WERI-Rb-1 (cell line): ENCODE measurements around the gene KRT1.

ENCODE experiments used
- DNase-seq: peaks from one replicate; pipeline ENCODE4 v3.0.0-alpha.2; 2020
- H3K27ac ChIP-seq: fragments of 250-450 bp; sonication (Bioruptor Pico); 2 replicates; pipeline ENCODE4 v1.5.1; 2020; ENCODE audit warnings: mild to moderate bottlenecking, moderate library complexity
- H3K27me3 ChIP-seq: fragments of 250-450 bp; sonication (Bioruptor Pico); 2 replicates; pipeline ENCODE4 v1.5.1; 2021; ENCODE audit warnings: mild to moderate bottlenecking, low read depth, moderate library complexity; ENCODE audit not compliant: insufficient read depth, severe bottlenecking
- H3K36me3 ChIP-seq: fragments of 250-450 bp; sonication (Bioruptor Pico); 2 replicates; pipeline ENCODE4 v1.5.1; 2020; ENCODE audit warnings: mild to moderate bottlenecking, moderate library complexity
- H3K4me3 ChIP-seq: 2 replicates; pipeline ENCODE4 v1.5.1; 2011; ENCODE audit warnings: low read depth, mild to moderate bottlenecking, control low read depth, low read length
- H3K9me3 ChIP-seq: fragments of 250-450 bp; sonication (Bioruptor Pico); 2 replicates; pipeline ENCODE4 v1.5.1; 2021; ENCODE audit warnings: mild to moderate bottlenecking, moderate library complexity; ENCODE audit not compliant: severe bottlenecking
- TF ChIP-seq, protein P1 (sequence below): IDR thresholded peaks from 2 replicates; pipeline ENCODE4 v1.5.1; 2011; ENCODE audit warnings: low read depth, mild to moderate bottlenecking, control low read depth, inconsistent platforms, low read length

Gene KRT1

GRCh38 chr12:52703424-52703823, 23.2 kb upstream of the KRT1 start, which contains the start of gene KRT77:
KRT77 (minus strand) TSS chr12:52703524; CDS start chr12:52703434, 90 bp downstream.
- TF ChIP-seq, protein P1, sequence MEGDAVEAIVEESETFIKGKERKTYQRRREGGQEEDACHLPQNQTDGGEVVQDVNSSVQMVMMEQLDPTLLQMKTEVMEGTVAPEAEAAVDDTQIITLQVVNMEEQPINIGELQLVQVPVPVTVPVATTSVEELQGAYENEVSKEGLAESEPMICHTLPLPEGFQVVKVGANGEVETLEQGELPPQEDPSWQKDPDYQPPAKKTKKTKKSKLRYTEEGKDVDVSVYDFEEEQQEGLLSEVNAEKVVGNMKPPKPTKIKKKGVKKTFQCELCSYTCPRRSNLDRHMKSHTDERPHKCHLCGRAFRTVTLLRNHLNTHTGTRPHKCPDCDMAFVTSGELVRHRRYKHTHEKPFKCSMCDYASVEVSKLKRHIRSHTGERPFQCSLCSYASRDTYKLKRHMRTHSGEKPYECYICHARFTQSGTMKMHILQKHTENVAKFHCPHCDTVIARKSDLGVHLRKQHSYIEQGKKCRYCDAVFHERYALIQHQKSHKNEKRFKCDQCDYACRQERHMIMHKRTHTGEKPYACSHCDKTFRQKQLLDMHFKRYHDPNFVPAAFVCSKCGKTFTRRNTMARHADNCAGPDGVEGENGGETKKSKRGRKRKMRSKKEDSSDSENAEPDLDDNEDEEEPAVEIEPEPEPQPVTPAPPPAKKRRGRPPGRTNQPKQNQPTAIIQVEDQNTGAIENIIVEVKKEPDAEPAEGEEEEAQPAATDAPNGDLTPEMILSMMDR = no peak
- DNase-seq = no peak
- peaks cover 79% of the 10 kb centered on the region for H3K27me3 ChIP-seq
- H3K27ac ChIP-seq = no peak within 1 kb of the TSS
- no peaks in the 10 kb centered on the region for H3K9me3 ChIP-seq
- no peak within 1 kb of the TSS for H3K4me3 ChIP-seq
- no peaks in the 10 kb centered on the region for H3K36me3 ChIP-seq

- Histone ChIP-seq H3K9me3 (no peaks in the 10 kb centered on the region), H3K27ac (no peak overlapping the region), H3K27me3 (peaks cover 77% of the 10 kb centered on the region), H3K4me3 (no peak overlapping the region), H3K36me3 (no peaks in the 10 kb centered on the region)
- TF ChIP-seq, protein P1 = no peak
- DNase-seq = no peak
These were observed 22.1 kb upstream of the KRT1 start for GRCh38 chr12:52702338-52702737.

DNA sequence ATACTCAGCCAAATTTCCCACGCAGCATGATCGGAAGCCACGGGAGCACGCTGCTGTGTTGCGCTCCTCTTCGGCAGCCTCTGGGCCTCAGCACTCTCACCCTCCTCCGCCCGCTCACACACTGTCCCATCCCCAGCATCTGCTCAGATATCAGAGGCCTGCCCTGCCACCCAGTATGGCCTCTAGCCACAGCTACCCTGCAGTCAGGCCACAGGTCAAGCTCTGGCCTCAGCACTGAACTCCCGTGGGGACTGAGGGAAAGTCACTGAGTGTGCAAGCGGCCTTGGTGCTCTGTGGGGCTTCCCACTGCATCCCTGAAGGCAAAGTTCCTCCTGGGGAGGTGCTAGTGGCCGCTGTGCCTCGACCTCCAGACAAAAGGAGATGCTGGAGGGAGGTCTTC, 21.1 kb upstream of the KRT1 start:
- Histone ChIP-seq H3K9me3 (no peaks in the 10 kb centered on the region), H3K36me3 (no peaks in the 10 kb centered on the region), H3K27me3 (peaks cover 75% of the 10 kb centered on the region), H3K4me3 (no peak overlapping the region), H3K27ac (no peak overlapping the region)
- no peak for DNase-seq
- TF ChIP-seq, protein P1 = no peak

DNA sequence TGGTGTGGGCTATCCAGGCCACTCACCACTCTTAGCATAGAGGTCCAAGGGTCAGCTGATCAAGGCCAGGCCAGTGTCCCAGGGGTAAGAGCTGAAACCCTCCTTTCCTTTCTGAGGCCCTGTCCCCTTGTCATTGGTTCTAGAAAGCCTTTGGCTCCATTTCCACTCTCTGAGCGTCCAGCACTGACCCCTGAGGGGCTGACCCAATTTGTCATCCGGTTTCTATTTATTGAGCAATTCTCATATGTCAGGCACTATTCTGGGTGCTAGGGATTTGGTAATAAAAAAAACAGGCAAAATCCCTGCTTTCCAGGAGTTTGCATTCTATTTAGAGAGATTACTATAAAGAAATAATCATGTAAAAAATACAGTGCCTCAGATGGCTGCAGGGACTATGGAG, 19.8 kb upstream of the KRT1 start:
- TF ChIP-seq, protein P1 = no peak
- Histone ChIP-seq H3K27ac (no peak overlapping the region), H3K4me3 (no peak overlapping the region), H3K27me3 (peaks cover 78% of the 10 kb centered on the region), H3K9me3 (no peaks in the 10 kb centered on the region), H3K36me3 (no peaks in the 10 kb centered on the region)
- DNase-seq = no peak

DNA sequence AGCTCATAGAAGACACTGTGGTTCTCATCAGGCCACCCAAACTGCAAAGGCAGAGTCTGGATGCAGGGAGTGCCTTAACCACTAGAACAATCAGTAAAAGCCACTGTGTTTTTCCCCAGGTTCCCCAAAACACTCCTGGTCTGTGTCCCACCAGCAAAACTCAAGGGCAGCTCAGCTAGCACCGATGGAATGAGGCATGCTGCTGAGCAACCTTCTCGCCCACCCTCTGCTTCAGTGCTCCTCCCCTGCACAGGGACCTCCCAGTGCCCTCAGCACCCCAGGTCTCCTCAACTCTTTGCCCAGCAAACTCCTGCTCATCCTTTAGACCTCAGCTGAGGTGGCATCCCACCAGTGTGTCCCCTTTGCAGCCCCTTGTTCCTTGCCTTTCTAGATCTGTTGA, 19.2 kb upstream of the KRT1 start:
- Histone ChIP-seq H3K27me3 (peaks cover 79% of the 10 kb centered on the region), H3K27ac (no peak overlapping the region), H3K4me3 (no peak overlapping the region), H3K9me3 (no peaks in the 10 kb centered on the region), H3K36me3 (no peaks in the 10 kb centered on the region)
- TF ChIP-seq, protein P1 = no peak
- DNase-seq = no peak

GRCh38 chr12:52698651-52699340, 18.6 kb upstream of the KRT1 start:
- Histone ChIP-seq H3K4me3 (no peak overlapping the region), H3K27me3 (peaks cover 78% of the 10 kb centered on the region), H3K36me3 (no peaks in the 10 kb centered on the region), H3K27ac (no peak overlapping the region), H3K9me3 (no peaks in the 10 kb centered on the region)
- TF ChIP-seq, protein P1 = no peak
- no peak for DNase-seq
